Measurements from ENCODE around the gene BABAM1.

DNA sequence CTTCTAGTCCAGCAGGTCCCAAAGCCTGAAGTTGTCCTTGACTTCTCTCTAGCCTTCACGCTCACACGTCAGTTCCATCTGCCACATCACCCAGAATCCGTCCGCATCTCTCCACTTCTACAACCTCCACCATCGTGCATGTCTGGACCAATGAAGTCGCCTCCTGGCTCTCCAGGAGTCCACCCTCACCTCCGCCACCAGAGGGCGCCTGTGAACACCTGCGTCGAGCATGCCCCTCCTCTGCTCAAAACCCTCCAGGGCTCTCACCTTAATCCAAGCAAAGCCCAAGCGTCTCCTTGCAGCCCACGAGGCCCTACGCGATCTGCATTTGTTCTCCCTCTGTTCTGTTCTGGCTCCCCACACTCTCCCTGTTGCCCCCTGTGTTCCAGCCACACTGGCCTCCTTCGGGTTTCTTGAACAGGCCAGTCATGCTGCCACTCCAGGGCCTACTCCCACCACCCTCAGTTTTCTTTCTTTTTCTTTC, 6.4 kb upstream of the BABAM1 start:
- TF ChIP-seq, protein P1, sequence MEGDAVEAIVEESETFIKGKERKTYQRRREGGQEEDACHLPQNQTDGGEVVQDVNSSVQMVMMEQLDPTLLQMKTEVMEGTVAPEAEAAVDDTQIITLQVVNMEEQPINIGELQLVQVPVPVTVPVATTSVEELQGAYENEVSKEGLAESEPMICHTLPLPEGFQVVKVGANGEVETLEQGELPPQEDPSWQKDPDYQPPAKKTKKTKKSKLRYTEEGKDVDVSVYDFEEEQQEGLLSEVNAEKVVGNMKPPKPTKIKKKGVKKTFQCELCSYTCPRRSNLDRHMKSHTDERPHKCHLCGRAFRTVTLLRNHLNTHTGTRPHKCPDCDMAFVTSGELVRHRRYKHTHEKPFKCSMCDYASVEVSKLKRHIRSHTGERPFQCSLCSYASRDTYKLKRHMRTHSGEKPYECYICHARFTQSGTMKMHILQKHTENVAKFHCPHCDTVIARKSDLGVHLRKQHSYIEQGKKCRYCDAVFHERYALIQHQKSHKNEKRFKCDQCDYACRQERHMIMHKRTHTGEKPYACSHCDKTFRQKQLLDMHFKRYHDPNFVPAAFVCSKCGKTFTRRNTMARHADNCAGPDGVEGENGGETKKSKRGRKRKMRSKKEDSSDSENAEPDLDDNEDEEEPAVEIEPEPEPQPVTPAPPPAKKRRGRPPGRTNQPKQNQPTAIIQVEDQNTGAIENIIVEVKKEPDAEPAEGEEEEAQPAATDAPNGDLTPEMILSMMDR (IDR thresholded peaks at IDR 0.05) = peak; percentile 97
- no peak for TF ChIP-seq ZFX (IDR thresholded peaks at IDR 0.05; ENCODE audit: borderline replicate concordance)
